Mesendoderm (in vitro differentiated cells): ENCODE data around the gene SLC25A13.

ENCODE experiments used
- DNase-seq: peaks from one replicate; pipeline ENCODE4 v3.0.0; 2013
- H2AK5ac ChIP-seq: 2 replicates; pipeline ENCODE4 v1.6.1; 2013; ENCODE audit warnings: low read length, inconsistent platforms
- H2BK120ac ChIP-seq: 2 replicates; pipeline ENCODE4 v1.6.1; 2013; ENCODE audit warnings: low read depth, mild to moderate bottlenecking, low read length, moderate library complexity, mixed read lengths
- H2BK15ac ChIP-seq: replicated peaks from 2 replicates; pipeline ENCODE4 v1.6.1; 2013; ENCODE audit warnings: low read depth, mild to moderate bottlenecking, moderate library complexity
- H2BK5ac ChIP-seq: 2 replicates; pipeline ENCODE4 v1.6.1; 2013; ENCODE audit warnings: low read length, inconsistent platforms
- H3K18ac ChIP-seq: 2 replicates; pipeline ENCODE4 v1.6.1; 2013; ENCODE audit warnings: mild to moderate bottlenecking, low read length, mixed read lengths
- H3K23ac ChIP-seq: one replicate; pipeline ENCODE4 v1.6.1; 2013; ENCODE audit warnings: low read length
- H3K27ac ChIP-seq: 2 replicates; pipeline ENCODE4 v1.5.1; 2013; ENCODE audit warnings: low read depth, mild to moderate bottlenecking, inconsistent platforms, low read length, moderate library complexity
- H3K27me3 ChIP-seq: 2 replicates; pipeline ENCODE4 v1.6.1; 2013; ENCODE audit warnings: low read length, control low read depth, mild to moderate bottlenecking, inconsistent platforms; ENCODE audit not compliant: insufficient read depth, poor library complexity
- H3K36me3 ChIP-seq: 2 replicates; pipeline ENCODE4 v1.6.1; 2013; ENCODE audit warnings: low read length, inconsistent platforms; ENCODE audit not compliant: control insufficient read depth, insufficient read depth
- H3K4ac ChIP-seq: one replicate; pipeline ENCODE4 v1.6.1; 2013; ENCODE audit warnings: low read depth, mild to moderate bottlenecking, low read length, moderate library complexity
- H3K4me1 ChIP-seq: 2 replicates; pipeline ENCODE4 v1.6.1; 2013; ENCODE audit warnings: low read depth, low read length, inconsistent platforms; ENCODE audit not compliant: control insufficient read depth
- H3K4me2 ChIP-seq: 2 replicates; pipeline ENCODE4 v1.6.1; 2013; ENCODE audit warnings: low read length
- H3K4me3 ChIP-seq: 2 replicates; pipeline ENCODE4 v1.5.1; 2013; ENCODE audit warnings: mild to moderate bottlenecking, low read length
- H3K56ac ChIP-seq: one replicate; pipeline ENCODE4 v1.6.1; 2013; ENCODE audit warnings: low read length
- H3K79me1 ChIP-seq: 2 replicates; pipeline ENCODE4 v1.6.1; 2013; ENCODE audit warnings: low read length, inconsistent platforms
- H3K79me2 ChIP-seq: 2 replicates; pipeline ENCODE4 v1.6.1; 2013; ENCODE audit warnings: mild to moderate bottlenecking, low read length; ENCODE audit not compliant: control insufficient read depth, insufficient read depth
- H3K9ac ChIP-seq: 2 replicates; pipeline ENCODE4 v1.6.1; 2013; ENCODE audit warnings: low read length, inconsistent platforms
- H4K5ac ChIP-seq: one replicate; pipeline ENCODE4 v1.6.1; 2013; ENCODE audit warnings: low read length
- H4K8ac ChIP-seq: one replicate; pipeline ENCODE4 v1.6.1; 2013; ENCODE audit warnings: low read depth, mild to moderate bottlenecking, control low read depth, low read length, moderate library complexity
- WGBS: extraction: QIAGEN DNeasy Blood & Tissue Kit; methylation state at CpG from one replicate; pipeline ENCODE4 v1.1.7; 2013; ENCODE audit warnings: low lambda C conversion rate, missing lambda C conversion rate; ENCODE audit not compliant: insufficient coverage; ENCODE audit errors: extremely low coverage; 5-methylcytosine and 5-hydroxymethylcytosine counted together

Gene SLC25A13

GRCh38 chr7:96282835-96283234, 39.1 kb downstream of the SLC25A13 start:
- Histone ChIP-seq H2AK5ac (no peak overlapping the region), H2BK120ac (no peak overlapping the region), H3K79me1 (peaks cover 23% of the 10 kb centered on the region), H4K8ac (no peak overlapping the region), H3K27me3 (no peaks in the 10 kb centered on the region), H3K18ac (no peak overlapping the region), H3K27ac (no peak overlapping the region), H4K5ac (no peak overlapping the region), H3K4ac (no peak overlapping the region), H3K36me3 (no peaks in the 10 kb centered on the region), H3K4me1 (peaks cover 6% of the 10 kb centered on the region), H3K56ac (no peak overlapping the region), H2BK5ac (no peak overlapping the region), H3K23ac (no peak overlapping the region), H3K9ac (no peak overlapping the region), H3K4me2 (no peak overlapping the region), H3K79me2 (peaks cover 10% of the 10 kb centered on the region), H2BK15ac (no peak overlapping the region), H3K4me3 (no peak overlapping the region)
- WGBS: no CpG with 5 or more reads among the region's 1 CpG
- DNase-seq: no peak

GRCh38 chr7:96277921-96278320, 44.0 kb downstream of the SLC25A13 start:
- no peak overlapping the region for H2AK5ac ChIP-seq
- no peak for DNase-seq
- H3K9ac ChIP-seq: no peak overlapping the region
- no peaks in the 10 kb centered on the region for H3K4me1 ChIP-seq
- H3K27me3 ChIP-seq: no peaks in the 10 kb centered on the region
- WGBS: no CpG with 5 or more reads among the region's 4 CpGs
- no peak overlapping the region for H2BK5ac ChIP-seq
- no peaks in the 10 kb centered on the region for H3K36me3 ChIP-seq
- H2BK15ac ChIP-seq: no peak overlapping the region
- no peak overlapping the region for H3K4ac ChIP-seq
- no peak overlapping the region for H4K5ac ChIP-seq
- H4K8ac ChIP-seq: no peak overlapping the region
- no peak overlapping the region for H3K18ac ChIP-seq
- no peak overlapping the region for H3K4me2 ChIP-seq
- H2BK120ac ChIP-seq: no peak overlapping the region
- no peak overlapping the region for H3K56ac ChIP-seq
- no peak overlapping the region for H3K27ac ChIP-seq
- no peak overlapping the region for H3K23ac ChIP-seq
- H3K79me2 ChIP-seq: no peaks in the 10 kb centered on the region
- H3K79me1 ChIP-seq: peaks cover 8% of the 10 kb centered on the region
- H3K4me3 ChIP-seq: no peak overlapping the region

- Histone ChIP-seq H2AK5ac (no peak overlapping the region), H3K27ac (no peak overlapping the region), H2BK15ac (no peak overlapping the region), H3K4me1 (no peaks in the 10 kb centered on the region), H3K23ac (no peak overlapping the region), H4K5ac (no peak overlapping the region), H2BK5ac (no peak overlapping the region), H3K18ac (no peak overlapping the region), H3K4ac (no peak overlapping the region), H3K4me3 (no peak overlapping the region), H3K36me3 (no peaks in the 10 kb centered on the region), H3K4me2 (no peak overlapping the region), H3K79me2 (peaks cover 2% of the 10 kb centered on the region), H4K8ac (no peak overlapping the region), H2BK120ac (no peak overlapping the region), H3K9ac (no peak overlapping the region), H3K56ac (no peak overlapping the region), H3K79me1 (peaks cover 7% of the 10 kb centered on the region), H3K27me3 (no peaks in the 10 kb centered on the region)
- no peak for DNase-seq
- no CpG with 5 or more reads among the region's 2 CpGs for WGBS
These were observed 45.9 kb downstream of the SLC25A13 start for GRCh38 chr7:96276019-96276418.

- no peak for DNase-seq
- no peak overlapping the region for H2BK15ac ChIP-seq
- no peak overlapping the region for H3K18ac ChIP-seq
- no peak overlapping the region for H4K5ac ChIP-seq
- no peak overlapping the region for H3K9ac ChIP-seq
- no peak overlapping the region for H2BK5ac ChIP-seq
- H2AK5ac ChIP-seq: no peak overlapping the region
- H3K4me3 ChIP-seq: no peak overlapping the region
- H4K8ac ChIP-seq: no peak overlapping the region
- no peak overlapping the region for H3K56ac ChIP-seq
- H3K79me1 ChIP-seq: peaks cover 11% of the 10 kb centered on the region
- peaks cover 5% of the 10 kb centered on the region for H3K79me2 ChIP-seq
- H3K4ac ChIP-seq: no peak overlapping the region
- H3K4me2 ChIP-seq: no peak overlapping the region
- no peak overlapping the region for H2BK120ac ChIP-seq
- no peaks in the 10 kb centered on the region for H3K27me3 ChIP-seq
- H3K23ac ChIP-seq: no peak overlapping the region
- H3K27ac ChIP-seq: no peak overlapping the region
- H3K4me1 ChIP-seq: no peaks in the 10 kb centered on the region
- no peaks in the 10 kb centered on the region for H3K36me3 ChIP-seq
- no CpG with 5 or more reads among the region's 1 CpG for WGBS
These were observed 48.2 kb downstream of the SLC25A13 start for GRCh38 chr7:96273716-96274115.

- DNase-seq: no peak
- peaks cover 13% of the 10 kb centered on the region for H3K79me1 ChIP-seq
These were observed 52.5 kb downstream of the SLC25A13 start for GRCh38 chr7:96269246-96269994.

GRCh38 chr7:96266580-96266979, 55.3 kb downstream of the SLC25A13 start:
- H4K8ac ChIP-seq: no peak overlapping the region
- H2BK120ac ChIP-seq: no peak overlapping the region
- H3K27ac ChIP-seq: no peak overlapping the region
- no CpG with 5 or more reads among the region's 1 CpG for WGBS
- H3K4me2 ChIP-seq: no peak overlapping the region
- no peak overlapping the region for H3K18ac ChIP-seq
- no peak overlapping the region for H3K4me3 ChIP-seq
- H3K79me2 ChIP-seq: peaks cover 6% of the 10 kb centered on the region
- H3K79me1 ChIP-seq: peaks cover 24% of the 10 kb centered on the region
- no peaks in the 10 kb centered on the region for H3K36me3 ChIP-seq
- no peak overlapping the region for H3K9ac ChIP-seq
- no peak overlapping the region for H3K56ac ChIP-seq
- no peak overlapping the region for H3K23ac ChIP-seq
- H2BK15ac ChIP-seq: no peak overlapping the region
- no peak overlapping the region for H2AK5ac ChIP-seq
- no peaks in the 10 kb centered on the region for H3K27me3 ChIP-seq
- H4K5ac ChIP-seq: no peak overlapping the region
- H3K4me1 ChIP-seq: no peaks in the 10 kb centered on the region
- no peak overlapping the region for H3K4ac ChIP-seq
- no peak for DNase-seq
- H2BK5ac ChIP-seq: no peak overlapping the region

More at GRCh38 chr7:96269246-96269994, 52.5 kb downstream of the SLC25A13 start:
- Histone ChIP-seq H3K4ac (no peak overlapping the region), H3K4me2 (no peak overlapping the region), H3K56ac (no peak overlapping the region), H3K23ac (no peak overlapping the region), H3K27me3 (no peaks in the 10 kb centered on the region), H3K4me3 (no peak overlapping the region), H4K5ac (no peak overlapping the region), H2AK5ac (no peak overlapping the region), H2BK15ac (no peak overlapping the region), H3K79me2 (peaks cover 5% of the 10 kb centered on the region), H3K4me1 (no peaks in the 10 kb centered on the region), H4K8ac (no peak overlapping the region), H3K18ac (no peak overlapping the region), H3K36me3 (no peaks in the 10 kb centered on the region), H2BK5ac (no peak overlapping the region), H3K9ac (no peak overlapping the region), H2BK120ac (no peak overlapping the region), H3K27ac (no peak overlapping the region)
- no CpG with 5 or more reads among the region's 5 CpGs for WGBS
